Spleen (tissue), 11 donors: ENCODE data around the gene CLDN11. TPM values are rescaled to one million over a fixed set of nuclear protein-coding genes. Genes with fewer than 3 reads are reported as not detected.

Source experiments
- DNase-seq: peaks from one replicate; pipeline ENCODE4 v3.0.0-alpha.2; 2020
- H3K27ac ChIP-seq, 8 donors: fragments of 200-600 bp; sonication (generic) in 7 of 8; 1 replicate in 4 of 8; 2 replicates in 4 of 8; pipeline versions ENCODE4 v1.5.0 to v1.8.0; 2016 to 2021; ENCODE audit warnings: inconsistent platforms in 4 of 8, mild to moderate bottlenecking in 4 of 8, moderate library complexity in 1 of 8
- H3K27me3 ChIP-seq, 7 donors: fragments of 200-600 bp; sonication (generic) in 6 of 7; replicated peaks in 1 of 7; 1 replicate in 4 of 7; 2 replicates in 3 of 7; pipeline versions ENCODE4 v1.5.0 to v1.8.0; 2016 to 2021; ENCODE audit warnings: inconsistent platforms in 3 of 7, mild to moderate bottlenecking in 1 of 7
- H3K36me3 ChIP-seq, 6 donors: fragments of 200-600 bp; sonication (generic) in 5 of 6; 1 replicate in 4 of 6; 2 replicates in 2 of 6; pipeline versions ENCODE4 v1.5.0 to v1.8.0; 2016 to 2021; ENCODE audit warnings: inconsistent platforms in 2 of 6
- H3K4me1 ChIP-seq, 6 donors: fragments of 200-600 bp; sonication (generic) in 5 of 6; 1 replicate in 3 of 6; 2 replicates in 3 of 6; pipeline versions ENCODE4 v1.5.0 to v1.8.0; 2016 to 2021; ENCODE audit warnings: inconsistent platforms in 3 of 6
- H3K4me3 ChIP-seq, 8 donors: fragments of 200-600 bp; sonication (generic) in 7 of 8; 1 replicate in 4 of 8; 2 replicates in 4 of 8; pipeline versions ENCODE4 v1.5.0 to v1.8.0; 2016 to 2021; ENCODE audit warnings: inconsistent platforms in 4 of 8, mild to moderate bottlenecking in 4 of 8, moderate library complexity in 2 of 8
- H3K9me3 ChIP-seq, 8 donors: fragments of 200-600 bp; sonication (generic) in 7 of 8; 1 replicate in 4 of 8; 2 replicates in 4 of 8; pipeline versions ENCODE4 v1.5.0 to v1.8.0; 2016 to 2021; ENCODE audit warnings: inconsistent platforms in 4 of 8
- POLR2A ChIP-seq, 3 donors: fragments of 450-650 bp; IDR thresholded peaks; one replicate each; pipeline ENCODE4 v1.5.1; 2017; ENCODE audit warnings: antibody characterized with exemption in 3 of 3, mild to moderate bottlenecking in 1 of 3
- POLR2AphosphoS5 ChIP-seq, 3 donors: sonication (generic); formaldehyde crosslinking; IDR thresholded peaks; one replicate each; pipeline ENCODE4 v1.5.1; 2017; ENCODE audit warnings: antibody characterized with exemption in 3 of 3
- WGBS, 5 donors: extraction: QIAGEN DNeasy Blood & Tissue Kit in 3 of 5; methylation state at CpG; one replicate each; pipeline versions ENCODE4 v1.1.5 to v1.1.7; 2013 to 2018; 5-methylcytosine and 5-hydroxymethylcytosine counted together
- intact Hi-C: fragments of 100-400 bp; cut with DNase I; formaldehyde crosslinking; loops from one replicate; pipeline ENCODE4 v1.15.0; 2023; ENCODE audit warnings: low total_unique reads
- polyA plus RNA-seq, 3 donors: library from polyadenylated mRNA; stranded (reverse); fragments of 200-250 nt; gene quantifications; one replicate each; pipeline ENCODE4 v1.2.1, GENCODE V29; 2013
- total RNA-seq, 7 donors: library from RNA; depleted of rRNA in 3 of 7; stranded (reverse); fragments of >200 nt in 3 of 7; fragmentation: NEBNext Ultra II Directional in 4 of 7; extraction: Animal tissue kit (Norgen Biotek cat#: 25700) in 4 of 7; gene quantifications; one replicate each; pipeline versions ENCODE4 v1.1.0 to v1.2.1, GENCODE V29; 2016 to 2021
- TF ChIP-seq, protein P1 (sequence below), 11 experiments: fragments of 200-600 bp in 7 of 11; fragments of 450-650 bp in 4 of 11; sonication (generic) in 4 of 11; IDR thresholded peaks in 8 of 11; conservative IDR thresholded peaks in 3 of 11; 1 replicate in 7 of 11; 2 replicates in 4 of 11; pipeline versions ENCODE4 v1.4.0 to v1.8.0; 2016 to 2021; ENCODE audit warnings: antibody characterized with exemption in 11 of 11, inconsistent platforms in 4 of 11, mild to moderate bottlenecking in 1 of 11
- donor health status: healthy with polysubstance abuse.
- donor health status: DM: no; HTN: no; CAD: no; lungs with moderate emphysema.
- donor health status: DM: no; HTN: no; CAD: no.
- donor health status: Bipolar disorder and iron deficiency.
- donor health status: healthy.
- donor health status: DM: no; HTN: no; CAD: no.
- donor health status: DM: yes; HTN: yes; CAD: no.

CLDN11 gene
- total and polyA plus RNA-seq, 10 donors, result 0.70 to 10.7 (median 4.1) TPM

DNA sequence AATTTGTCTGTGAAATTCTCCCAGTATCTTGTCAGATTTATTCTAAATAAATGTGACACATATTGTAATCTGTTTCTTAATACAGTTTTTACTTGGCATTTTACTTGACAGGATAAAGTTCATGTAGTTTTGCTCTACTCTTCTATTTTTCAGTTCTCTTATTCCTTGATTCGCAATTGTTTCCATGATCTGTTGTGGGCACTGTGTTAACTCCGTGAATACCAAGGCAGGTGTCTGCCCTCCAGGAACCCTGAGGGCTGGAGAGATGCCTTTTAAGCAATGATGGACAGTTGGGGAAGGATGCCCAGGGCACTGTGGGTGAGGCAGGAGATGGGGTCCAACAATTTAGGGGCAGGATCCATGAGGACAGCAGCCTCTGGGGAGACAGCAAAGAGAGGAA lies 3.1 kb downstream of the CLDN11 start:
- H3K36me3 ChIP-seq, result no peaks in the 10 kb centered on the region
- peaks cover 7 to 54% (median 29%) of the 10 kb centered on the region in 6 donors for H3K4me1 ChIP-seq
- WGBS, 5 donors, result 71 to 86% (median 80%) methylated on average over 2 of the region's 2 CpGs
- peak overlapping the region in 1 of 8 donors; percentile 15 for H3K4me3 ChIP-seq
- TF ChIP-seq POLR2A (IDR thresholded peaks at IDR 0.05) (no peak), POLR2AphosphoS5 (IDR thresholded peaks at IDR 0.05) (no peak)
- TF ChIP-seq, protein P1, sequence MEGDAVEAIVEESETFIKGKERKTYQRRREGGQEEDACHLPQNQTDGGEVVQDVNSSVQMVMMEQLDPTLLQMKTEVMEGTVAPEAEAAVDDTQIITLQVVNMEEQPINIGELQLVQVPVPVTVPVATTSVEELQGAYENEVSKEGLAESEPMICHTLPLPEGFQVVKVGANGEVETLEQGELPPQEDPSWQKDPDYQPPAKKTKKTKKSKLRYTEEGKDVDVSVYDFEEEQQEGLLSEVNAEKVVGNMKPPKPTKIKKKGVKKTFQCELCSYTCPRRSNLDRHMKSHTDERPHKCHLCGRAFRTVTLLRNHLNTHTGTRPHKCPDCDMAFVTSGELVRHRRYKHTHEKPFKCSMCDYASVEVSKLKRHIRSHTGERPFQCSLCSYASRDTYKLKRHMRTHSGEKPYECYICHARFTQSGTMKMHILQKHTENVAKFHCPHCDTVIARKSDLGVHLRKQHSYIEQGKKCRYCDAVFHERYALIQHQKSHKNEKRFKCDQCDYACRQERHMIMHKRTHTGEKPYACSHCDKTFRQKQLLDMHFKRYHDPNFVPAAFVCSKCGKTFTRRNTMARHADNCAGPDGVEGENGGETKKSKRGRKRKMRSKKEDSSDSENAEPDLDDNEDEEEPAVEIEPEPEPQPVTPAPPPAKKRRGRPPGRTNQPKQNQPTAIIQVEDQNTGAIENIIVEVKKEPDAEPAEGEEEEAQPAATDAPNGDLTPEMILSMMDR (IDR thresholded peaks at IDR 0.05 in 8 of 11, conservative IDR thresholded peaks at IDR 0.05 in 3 of 11), result no peak
- H3K27ac ChIP-seq, result peak overlapping the region; percentile 29 to 80 (median 69)
- no peak for DNase-seq
- peaks cover 0 to 37% (median 23%) of the 10 kb centered on the region in 7 donors for H3K27me3 ChIP-seq
- intact Hi-C loops, result no loop called here
- no peaks in the 10 kb centered on the region for H3K9me3 ChIP-seq

DNA sequence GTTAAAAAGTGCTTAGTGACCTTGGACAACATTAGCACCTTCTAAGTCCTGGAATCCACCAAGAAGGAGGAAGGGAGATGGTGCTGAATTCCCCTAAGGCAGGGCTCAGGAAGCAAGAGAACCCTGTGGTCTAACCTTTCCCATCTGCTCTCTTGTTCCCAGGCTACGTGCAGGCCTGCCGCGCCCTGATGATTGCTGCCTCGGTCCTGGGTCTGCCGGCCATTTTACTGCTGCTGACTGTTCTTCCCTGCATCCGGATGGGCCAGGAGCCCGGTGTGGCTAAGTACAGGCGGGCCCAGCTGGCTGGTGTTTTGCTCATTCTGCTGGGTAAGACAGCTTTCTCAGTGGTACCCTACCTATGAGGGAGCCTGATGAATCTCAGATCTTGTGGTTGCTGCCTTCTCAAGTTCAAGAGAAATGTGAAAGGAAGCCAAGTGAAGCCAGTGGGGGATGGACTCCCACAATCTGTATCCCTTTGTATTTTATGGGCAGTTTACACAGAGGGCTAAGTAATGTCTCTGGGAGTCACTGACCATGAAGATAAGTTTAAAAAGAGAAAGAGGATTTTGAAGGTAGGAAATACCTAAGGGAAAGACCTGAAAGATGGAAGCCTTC lies 4.4 kb downstream of the CLDN11 start:
- Histone ChIP-seq H3K27me3 (peaks cover 0 to 30% (median 20%) of the 10 kb centered on the region in 7 donors), H3K4me1 (peaks cover 7 to 52% (median 28%) of the 10 kb centered on the region in 6 donors), H3K36me3 (no peaks in the 10 kb centered on the region), H3K9me3 (no peaks in the 10 kb centered on the region), H3K27ac (no peak overlapping the region), H3K4me3 (no peak overlapping the region)
- intact Hi-C loops, result no loop called here
- no peak for DNase-seq
- TF ChIP-seq POLR2AphosphoS5 (IDR thresholded peaks at IDR 0.05) (no peak), POLR2A (IDR thresholded peaks at IDR 0.05) (no peak)
- TF ChIP-seq, protein P1 (IDR thresholded peaks at IDR 0.05 in 8 of 11, conservative IDR thresholded peaks at IDR 0.05 in 3 of 11), result no peak
- WGBS, 5 donors, result 90 to 98% (median 93%) methylated on average over 8 of the region's 8 CpGs

DNA sequence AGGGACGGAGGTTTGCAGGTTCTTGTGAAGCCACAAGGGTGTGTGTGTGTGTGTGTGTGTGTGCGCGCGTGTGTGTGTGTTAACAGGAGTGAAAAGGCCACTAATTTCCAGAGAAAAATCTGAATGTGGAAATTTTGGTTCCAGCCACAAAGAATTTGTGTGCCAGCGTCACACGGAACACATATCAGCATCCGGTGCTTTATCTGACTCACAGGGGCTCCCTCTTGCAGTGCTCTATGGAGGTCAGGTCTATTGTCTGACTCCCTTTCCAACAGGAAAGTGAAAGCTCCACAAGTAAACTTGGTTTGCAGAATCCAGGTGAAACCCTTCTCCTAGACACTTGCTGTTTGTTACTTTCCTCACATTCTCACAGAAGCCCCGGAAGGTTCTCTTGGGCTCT lies 6.2 kb downstream of the CLDN11 start:
- peak overlapping the region in 1 of 8 donors; percentile 24 for H3K27ac ChIP-seq
- WGBS, 5 donors, result 73 to 80% (median 76%) methylated on average over 8 of the region's 8 CpGs
- H3K9me3 ChIP-seq, result no peaks in the 10 kb centered on the region
- peaks cover 0 to 13% (median 2%) of the 10 kb centered on the region in 7 donors for H3K27me3 ChIP-seq
- no peaks in the 10 kb centered on the region for H3K36me3 ChIP-seq
- intact Hi-C loops, result no loop called here
- DNase-seq, result no peak
- TF ChIP-seq POLR2AphosphoS5 (IDR thresholded peaks at IDR 0.05), result no peak
- TF ChIP-seq POLR2A (IDR thresholded peaks at IDR 0.05), result no peak
- TF ChIP-seq, protein P1 (IDR thresholded peaks at IDR 0.05 in 8 of 11, conservative IDR thresholded peaks at IDR 0.05 in 3 of 11), result no peak
- H3K4me1 ChIP-seq, result peaks cover under 1 to 34% (median 14%) of the 10 kb centered on the region in 6 donors
- H3K4me3 ChIP-seq, result no peak overlapping the region

DNA sequence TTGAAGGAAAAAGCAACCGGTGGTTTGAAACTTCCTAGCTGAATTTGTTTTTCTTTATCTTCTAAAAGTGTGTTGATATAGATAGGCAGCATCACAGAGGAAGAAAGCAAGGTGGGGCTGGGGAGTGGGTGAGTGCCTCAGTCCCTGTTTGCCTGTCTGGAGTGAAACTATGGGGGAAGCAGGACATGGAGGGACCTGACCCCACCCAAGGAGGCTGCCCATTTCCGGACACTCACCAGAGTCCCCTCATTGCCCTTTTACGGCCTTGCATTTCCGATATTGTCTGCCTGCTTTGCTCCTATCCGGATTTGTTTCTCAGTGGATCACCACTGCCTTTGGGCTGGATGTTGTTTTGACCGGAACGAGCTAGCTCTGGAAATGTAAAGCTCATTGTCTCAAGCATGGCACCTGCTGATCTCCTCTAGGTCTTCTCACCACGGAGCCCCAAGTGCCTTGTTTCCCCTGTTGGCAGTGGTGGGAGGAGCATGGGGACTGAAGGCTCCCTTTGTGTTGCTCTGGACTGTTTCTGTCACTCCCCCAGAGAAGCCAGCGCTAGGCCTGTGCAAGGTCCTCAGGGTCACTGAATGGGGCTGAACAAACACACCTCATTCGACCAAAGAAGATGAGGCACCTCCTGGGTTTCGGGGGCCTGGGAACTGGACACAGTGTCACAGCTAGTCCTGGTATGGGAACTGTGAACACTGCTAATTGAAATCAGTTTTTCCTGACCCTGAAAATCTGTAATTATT lies 7.0 kb downstream of the CLDN11 start:
- WGBS, 5 donors, result 67 to 77% (median 74%) methylated on average over 11 of the region's 11 CpGs
- H3K4me1 ChIP-seq, result peaks cover 0 to 27% (median 8%) of the 10 kb centered on the region in 6 donors
- no peaks in the 10 kb centered on the region for H3K36me3 ChIP-seq
- DNase-seq, result peak; percentile 60
- peak overlapping the region in 3 of 8 donors; percentile 1 to 24 (median 14) for H3K27ac ChIP-seq
- TF ChIP-seq, protein P1 (IDR thresholded peaks at IDR 0.05 in 8 of 11, conservative IDR thresholded peaks at IDR 0.05 in 3 of 11), result no peak
- TF ChIP-seq POLR2AphosphoS5 (IDR thresholded peaks at IDR 0.05) (no peak), POLR2A (IDR thresholded peaks at IDR 0.05) (no peak)
- peaks cover 0 to 5% (median 0%) of the 10 kb centered on the region in 7 donors for H3K27me3 ChIP-seq
- H3K9me3 ChIP-seq, result no peaks in the 10 kb centered on the region
- no peak overlapping the region for H3K4me3 ChIP-seq
- intact Hi-C loops, result no loop called here
